Stimulated activated CD8-positive, alpha-beta memory T cell treated with anti-CD3 and anti-CD28 coated beads, Interleukin-4, amount 100 ng/mL, for 24 hours (primary cell): ENCODE results near the gene MAP2.

Experiments
- DNase-seq: peaks from one replicate; pipeline ENCODE4 v3.0.0-alpha.2; 2020; ENCODE audit warnings: low read depth

MAP2 gene, protein sequence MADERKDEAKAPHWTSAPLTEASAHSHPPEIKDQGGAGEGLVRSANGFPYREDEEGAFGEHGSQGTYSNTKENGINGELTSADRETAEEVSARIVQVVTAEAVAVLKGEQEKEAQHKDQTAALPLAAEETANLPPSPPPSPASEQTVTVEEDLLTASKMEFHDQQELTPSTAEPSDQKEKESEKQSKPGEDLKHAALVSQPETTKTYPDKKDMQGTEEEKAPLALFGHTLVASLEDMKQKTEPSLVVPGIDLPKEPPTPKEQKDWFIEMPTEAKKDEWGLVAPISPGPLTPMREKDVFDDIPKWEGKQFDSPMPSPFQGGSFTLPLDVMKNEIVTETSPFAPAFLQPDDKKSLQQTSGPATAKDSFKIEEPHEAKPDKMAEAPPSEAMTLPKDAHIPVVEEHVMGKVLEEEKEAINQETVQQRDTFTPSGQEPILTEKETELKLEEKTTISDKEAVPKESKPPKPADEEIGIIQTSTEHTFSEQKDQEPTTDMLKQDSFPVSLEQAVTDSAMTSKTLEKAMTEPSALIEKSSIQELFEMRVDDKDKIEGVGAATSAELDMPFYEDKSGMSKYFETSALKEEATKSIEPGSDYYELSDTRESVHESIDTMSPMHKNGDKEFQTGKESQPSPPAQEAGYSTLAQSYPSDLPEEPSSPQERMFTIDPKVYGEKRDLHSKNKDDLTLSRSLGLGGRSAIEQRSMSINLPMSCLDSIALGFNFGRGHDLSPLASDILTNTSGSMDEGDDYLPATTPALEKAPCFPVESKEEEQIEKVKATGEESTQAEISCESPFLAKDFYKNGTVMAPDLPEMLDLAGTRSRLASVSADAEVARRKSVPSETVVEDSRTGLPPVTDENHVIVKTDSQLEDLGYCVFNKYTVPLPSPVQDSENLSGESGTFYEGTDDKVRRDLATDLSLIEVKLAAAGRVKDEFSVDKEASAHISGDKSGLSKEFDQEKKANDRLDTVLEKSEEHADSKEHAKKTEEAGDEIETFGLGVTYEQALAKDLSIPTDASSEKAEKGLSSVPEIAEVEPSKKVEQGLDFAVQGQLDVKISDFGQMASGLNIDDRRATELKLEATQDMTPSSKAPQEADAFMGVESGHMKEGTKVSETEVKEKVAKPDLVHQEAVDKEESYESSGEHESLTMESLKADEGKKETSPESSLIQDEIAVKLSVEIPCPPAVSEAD (N-terminal part only)

GRCh38 chr2:209423562-209424198 is at the start of gene MAP2:
Gene MAP2 (plus strand): TSS chr2:209424047. CDS start chr2:209653171, 229,124 bp downstream.
- peak; percentile 44 for DNase-seq

DNA sequence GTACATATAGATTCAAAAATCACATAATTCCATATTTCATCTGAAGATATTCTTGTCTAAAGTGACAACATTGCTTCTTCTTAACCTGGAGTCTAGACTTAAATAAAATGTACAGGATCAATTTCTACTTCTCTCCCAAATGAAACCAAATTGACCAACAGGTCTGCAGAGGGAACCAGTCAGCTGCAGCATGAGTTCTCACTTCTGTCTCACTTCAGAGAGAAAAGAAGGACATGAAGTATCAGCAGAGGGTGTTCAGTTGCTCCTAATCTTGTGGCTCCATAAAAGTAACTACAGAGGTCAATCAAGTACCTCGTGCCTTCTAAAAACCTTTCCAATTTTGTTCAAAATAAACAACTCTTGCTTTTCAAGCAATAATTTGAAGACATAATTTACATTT is 47.2 kb upstream of the MAP2 start:
- DNase-seq, result no peak

- DNase-seq, result no peak
Observed at GRCh38 chr2:209380293-209380692, 43.6 kb upstream of the MAP2 start.

DNA sequence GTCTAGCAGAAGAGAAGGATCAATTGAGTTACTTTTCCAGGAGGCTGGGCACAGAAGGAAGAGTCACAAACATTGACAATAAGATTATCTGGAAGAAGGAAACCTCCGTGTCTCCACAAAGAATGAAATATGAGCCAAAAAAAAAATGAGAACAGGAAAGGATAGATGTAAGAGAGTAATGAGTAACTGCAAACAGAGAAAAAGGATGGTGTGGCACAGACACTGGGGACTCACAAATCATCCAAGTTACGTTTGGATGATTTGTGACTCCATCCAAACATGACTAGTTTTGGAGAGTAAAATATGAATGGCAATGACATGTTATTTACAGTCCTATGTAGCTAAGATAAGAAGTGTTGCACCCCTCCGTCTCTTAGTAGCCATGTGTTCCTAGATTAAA is 42.8 kb upstream of the MAP2 start:
- DNase-seq, result no peak

DNA sequence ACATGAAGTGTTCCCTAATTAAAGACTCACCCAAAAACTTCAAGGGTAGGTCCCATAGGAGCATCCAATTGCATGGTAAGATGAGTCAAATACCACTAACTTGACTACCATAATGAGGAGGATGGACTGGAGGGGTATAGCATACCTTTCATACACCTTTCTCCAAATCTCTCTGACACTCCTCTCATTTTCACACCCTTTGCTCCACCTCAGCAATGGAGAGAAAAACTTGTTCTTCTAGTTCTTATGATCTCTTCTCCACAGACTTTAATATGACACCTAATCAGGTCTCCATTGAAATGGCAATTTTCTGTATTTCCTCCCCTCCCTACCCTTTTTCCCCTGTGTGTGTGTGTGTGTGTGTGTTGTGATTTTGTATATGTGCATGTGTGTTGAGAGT is 41.1 kb upstream of the MAP2 start:
- DNase-seq, result no peak

GRCh38 chr2:209383212-209383611 is 40.6 kb upstream of the MAP2 start:
- no peak for DNase-seq

DNA sequence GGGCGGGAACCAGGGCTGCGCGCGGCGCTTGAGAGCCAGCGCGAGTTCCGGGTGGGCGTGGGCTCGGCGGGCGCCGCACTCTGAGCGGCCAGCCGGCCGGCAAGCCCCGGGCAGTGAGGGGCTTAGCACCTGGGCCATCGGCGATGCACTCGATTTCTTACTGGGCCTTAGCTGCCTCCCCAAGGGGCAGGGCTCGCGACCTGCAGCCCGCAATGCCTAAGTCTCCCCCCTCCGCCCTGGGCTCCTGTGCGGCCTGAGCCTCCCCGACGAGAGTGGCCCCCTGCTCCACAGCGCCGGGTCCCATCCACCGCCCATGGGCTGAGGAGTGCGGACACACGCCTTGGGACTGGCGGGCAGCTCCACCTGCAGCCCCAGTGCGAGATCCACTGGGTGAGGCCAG is 36.5 kb upstream of the MAP2 start:
- no peak for DNase-seq

DNA sequence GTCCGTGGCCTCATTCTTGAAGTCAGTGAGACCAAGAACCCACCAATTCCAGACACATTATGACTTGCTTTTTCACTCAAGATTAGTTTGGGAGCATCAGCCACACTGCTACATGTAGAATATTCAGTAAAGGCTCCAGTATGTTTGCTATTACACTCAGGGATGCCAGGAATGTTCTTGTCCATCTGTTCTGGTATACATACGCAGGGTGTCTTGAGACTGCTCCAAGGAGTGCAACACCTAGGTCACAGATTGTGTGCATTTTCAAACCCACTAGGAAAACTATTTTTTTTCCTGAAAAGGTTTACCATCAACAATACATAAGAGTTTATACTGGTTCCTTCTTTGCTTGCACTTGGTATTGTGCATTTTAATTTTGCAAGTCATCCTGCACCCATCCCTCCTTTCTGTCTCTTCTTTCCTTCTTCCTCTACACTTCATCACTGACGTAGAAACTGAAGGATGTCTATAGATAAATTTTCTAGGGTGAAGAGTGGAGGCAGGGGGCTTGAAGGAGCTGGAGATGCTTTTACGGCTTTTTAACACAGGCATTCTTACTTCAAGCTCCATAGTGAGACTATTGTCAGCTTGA is 35.3 kb upstream of the MAP2 start:
- no peak for DNase-seq

- DNase-seq, result no peak
Observed at GRCh38 chr2:209389171-209389618, 34.7 kb upstream of the MAP2 start.

GRCh38 chr2:209390839-209391238 is 33.0 kb upstream of the MAP2 start:
- DNase-seq, result no peak

DNA sequence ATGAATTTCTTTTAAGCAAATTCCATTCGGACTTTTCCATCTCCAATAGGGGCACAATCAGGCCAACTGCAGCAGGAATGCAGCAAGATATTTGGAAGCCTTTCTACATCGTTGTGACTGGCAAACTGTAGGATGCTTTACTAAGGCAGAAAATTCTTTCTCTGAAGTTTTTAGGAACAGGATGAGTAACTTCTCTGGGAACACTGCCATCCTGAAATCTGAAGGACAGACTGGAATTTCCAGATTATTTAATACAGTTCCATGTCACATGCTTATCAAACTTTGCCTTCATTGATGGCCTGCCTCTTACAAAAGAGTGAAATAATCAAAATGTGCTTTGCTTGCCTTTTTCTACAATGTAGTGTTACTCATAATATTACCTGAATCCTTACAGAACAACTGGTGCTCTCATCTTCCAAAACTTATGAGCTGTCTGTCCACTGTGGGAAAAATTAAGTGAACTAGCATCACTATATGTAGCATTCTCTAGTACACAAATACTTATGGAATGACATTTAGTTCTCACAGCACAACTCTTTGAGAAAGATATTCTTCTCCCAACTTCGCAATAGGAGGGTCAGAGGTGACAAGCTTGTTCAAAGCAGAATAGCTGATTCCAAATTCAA is 32.0 kb upstream of the MAP2 start:
- no peak for DNase-seq

DNA sequence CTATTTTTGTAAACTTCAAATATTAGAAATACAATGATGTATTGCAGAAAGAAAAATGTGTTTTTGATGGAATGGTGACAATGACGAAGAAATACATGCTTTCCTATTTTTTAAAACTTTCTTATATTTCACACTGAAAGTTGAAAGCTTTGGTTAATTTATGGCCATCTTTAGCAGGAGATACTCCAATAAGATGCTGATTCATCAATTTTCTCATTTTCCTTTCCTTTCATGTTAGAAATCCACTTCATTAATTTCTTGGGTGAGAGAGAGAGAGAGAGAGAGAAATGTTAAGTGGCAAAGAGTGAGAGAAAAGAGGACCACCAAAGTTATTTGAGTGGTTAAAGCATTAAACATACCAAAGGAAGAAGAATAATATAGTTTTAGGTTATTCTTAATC is 28.6 kb upstream of the MAP2 start:
- DNase-seq, result no peak

GRCh38 chr2:209395652-209396051 is 28.2 kb upstream of the MAP2 start:
- DNase-seq, result no peak

DNA sequence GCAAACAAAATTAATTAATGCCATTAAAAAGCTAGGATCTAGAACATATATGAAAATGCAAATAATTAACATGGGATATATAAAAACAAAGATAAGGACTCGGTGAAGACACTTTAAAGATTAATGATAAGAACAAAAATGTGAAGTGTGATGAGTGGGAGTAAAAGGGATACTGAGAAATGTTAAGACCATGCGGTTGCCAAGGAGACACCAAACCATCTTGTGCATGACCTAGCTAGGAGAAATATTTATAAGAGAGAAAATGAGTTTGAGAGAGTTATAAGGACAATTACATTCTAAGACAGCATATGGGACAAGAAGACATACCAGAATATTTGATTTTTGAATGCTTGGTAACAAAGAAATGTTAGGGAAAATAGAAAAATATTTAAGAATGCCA is 25.4 kb upstream of the MAP2 start:
- no peak for DNase-seq

DNA sequence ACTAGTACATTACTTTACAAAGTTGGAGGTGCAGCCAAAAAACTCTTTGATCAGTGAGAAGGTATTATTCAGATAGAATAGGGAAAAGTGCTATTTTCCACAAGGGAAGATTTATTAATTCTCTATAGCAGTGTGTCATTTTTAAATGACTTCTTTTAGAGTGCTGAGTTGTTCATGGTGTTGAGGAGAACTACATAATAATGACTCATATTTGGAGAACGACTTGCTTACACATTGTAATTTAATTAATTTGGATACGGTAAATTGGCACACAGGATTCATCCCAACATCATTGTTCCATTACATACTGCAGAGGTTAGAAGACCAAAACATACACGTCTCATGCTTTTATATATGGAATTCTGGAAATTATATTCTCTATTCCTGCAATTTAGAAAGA is 22.1 kb upstream of the MAP2 start:
- no peak for DNase-seq

DNA sequence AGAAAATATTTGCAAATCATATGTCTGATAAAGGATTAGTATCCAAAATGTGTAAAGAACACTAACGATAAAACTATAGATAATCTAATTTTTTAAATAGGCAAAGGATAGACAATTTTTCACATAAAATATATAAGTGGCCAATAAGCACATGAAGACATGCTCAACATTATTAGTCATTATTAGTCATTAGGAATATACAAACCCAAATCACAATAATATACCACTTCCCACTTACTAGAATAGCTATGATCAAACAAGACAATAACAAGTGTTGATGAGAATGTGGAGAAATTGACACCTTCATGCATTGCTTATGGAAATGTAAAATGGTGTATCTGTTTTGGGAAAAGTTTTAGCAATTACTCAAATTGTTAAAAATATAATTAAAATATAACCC is 12.6 kb upstream of the MAP2 start:
- DNase-seq, result no peak

DNA sequence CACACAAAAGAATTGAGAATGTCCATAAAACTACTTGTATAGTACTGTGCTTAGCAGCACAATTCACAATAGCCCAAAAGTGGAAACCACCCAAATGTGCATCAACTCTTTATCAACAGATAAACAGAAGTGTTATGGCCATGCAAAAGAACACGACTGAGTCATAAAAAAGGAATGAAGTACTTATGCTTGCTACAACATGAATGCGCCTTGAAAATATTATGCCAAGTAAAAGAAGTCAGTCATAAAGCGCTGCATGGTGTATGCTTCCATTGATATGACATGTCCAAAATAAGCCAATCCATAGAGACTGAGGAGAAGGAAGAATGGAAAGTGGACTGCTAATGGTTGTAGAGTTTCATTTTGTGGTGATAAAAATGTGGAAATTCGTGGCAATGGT is 12.1 kb upstream of the MAP2 start:
- no peak for DNase-seq

DNA sequence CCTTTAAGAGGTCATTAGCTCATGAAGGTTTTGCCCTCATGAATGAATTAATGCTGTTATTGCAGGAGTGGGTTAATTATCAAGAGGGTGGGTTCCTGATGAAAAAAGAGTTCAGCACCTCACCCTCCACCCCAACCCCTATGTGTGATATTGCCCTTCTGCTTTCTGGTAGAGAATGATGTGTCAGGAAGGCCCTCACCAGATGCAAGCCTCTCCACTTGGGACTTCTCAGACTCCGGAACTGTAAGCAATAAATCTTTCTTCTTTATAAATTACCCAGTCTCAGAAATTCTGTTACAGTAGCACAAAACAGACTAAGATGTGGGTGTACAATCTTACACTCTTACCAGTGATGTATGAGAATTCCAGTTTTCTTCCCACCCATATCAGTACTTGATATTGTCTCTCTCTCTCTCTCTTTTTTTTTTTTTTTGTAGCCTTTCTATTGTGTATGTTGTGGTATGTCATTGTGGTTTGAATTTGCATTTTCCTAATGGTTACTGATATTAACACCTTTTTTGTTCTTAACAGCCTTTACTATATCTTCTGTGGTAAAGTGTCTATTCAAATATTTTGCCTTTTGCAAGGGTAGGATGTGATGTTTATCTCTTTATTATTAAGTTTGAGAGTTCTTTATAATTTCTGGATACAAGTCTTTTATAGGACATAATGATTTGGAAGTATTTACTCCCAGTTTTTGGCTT is 10.4 kb upstream of the MAP2 start:
- DNase-seq, result no peak

DNA sequence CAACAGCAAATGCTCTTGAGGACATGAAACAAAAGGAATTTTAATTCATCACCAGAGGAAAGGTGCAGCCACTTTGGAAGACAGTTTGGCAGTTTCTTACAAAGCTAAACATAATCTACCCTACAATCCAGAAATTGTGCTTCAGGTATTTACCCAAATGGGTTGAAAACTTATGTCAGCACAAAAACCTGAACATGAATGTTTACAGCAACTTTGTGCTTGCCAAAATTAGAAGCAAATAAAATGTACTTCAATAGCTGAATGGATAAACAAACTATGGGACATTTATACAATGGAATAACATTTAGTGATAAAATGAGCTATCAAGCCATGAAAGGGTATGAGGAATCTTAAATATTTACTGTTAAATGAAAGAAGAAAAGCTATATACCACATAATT is 6.9 kb upstream of the MAP2 start:
- DNase-seq, result no peak

GRCh38 chr2:209422191-209422754 is 1.6 kb upstream of the MAP2 start:
- DNase-seq, result no peak
